HG02678 (cell line): ENCODE results near the gene SHE.

Experiments used
- ATAC-seq: cut with Tn5 transposase; IDR thresholded peaks from one replicate; pipeline ENCODE4 v1.9.1; 2021; ENCODE audit warnings: mild to moderate bottlenecking, moderate library complexity; ENCODE audit not compliant: unreplicated experiment

Gene SHE

GRCh38 chr1:154481053-154481452 lies 21.2 kb downstream of the SHE start:
- ATAC-seq = no peak

GRCh38 chr1:154479764-154480421 lies 22.3 kb downstream of the SHE start:
- ATAC-seq = no peak

GRCh38 chr1:154478639-154479038 lies 23.6 kb downstream of the SHE start:
- ATAC-seq = no peak

- ATAC-seq = no peak
Observed at GRCh38 chr1:154478013-154478412, 24.2 kb downstream of the SHE start.

GRCh38 chr1:154476791-154477190 lies 25.4 kb downstream of the SHE start:
- ATAC-seq = no peak

- no peak for ATAC-seq
Observed at GRCh38 chr1:154474802-154475201, 27.4 kb downstream of the SHE start.

GRCh38 chr1:154471304-154471703 lies 30.9 kb downstream of the SHE start:
- no peak for ATAC-seq

GRCh38 chr1:154469844-154470560 lies 32.2 kb downstream of the SHE start:
- ATAC-seq = no peak

GRCh38 chr1:154468535-154469250 lies 33.5 kb downstream of the SHE start:
- no peak for ATAC-seq

GRCh38 chr1:154467434-154468102 lies 34.6 kb downstream of the SHE start:
- ATAC-seq = no peak

GRCh38 chr1:154466921-154467417 lies 35.2 kb downstream of the SHE start:
- no peak for ATAC-seq

GRCh38 chr1:154466206-154466605 lies 36.0 kb downstream of the SHE start:
- ATAC-seq = no peak

- ATAC-seq = no peak
Observed at GRCh38 chr1:154465621-154466195, 36.5 kb downstream of the SHE start.

- ATAC-seq = no peak
Observed at GRCh38 chr1:154463512-154463990, 38.7 kb downstream of the SHE start.

GRCh38 chr1:154460695-154461260 lies 41.4 kb downstream of the SHE start:
- no peak for ATAC-seq

GRCh38 chr1:154459080-154459479 lies 43.1 kb downstream of the SHE start:
- ATAC-seq = no peak

- ATAC-seq = no peak
Observed at GRCh38 chr1:154456631-154457030, 45.6 kb downstream of the SHE start.

- ATAC-seq = no peak
Observed at GRCh38 chr1:154454386-154455120, 47.7 kb downstream of the SHE start.

GRCh38 chr1:154453574-154454352 lies 48.4 kb downstream of the SHE start:
- no peak for ATAC-seq
